GM23248 (cell line): ENCODE measurements around the gene EGFLAM.

Experiments used
- EZH2 ChIP-seq: fragments of 200-600 bp; sonication (generic); IDR thresholded peaks from 2 replicates; pipeline ENCODE4 v1.6.1; 2018; ENCODE audit warnings: antibody characterized with exemption, mild to moderate bottlenecking; ENCODE audit not compliant: insufficient read depth, poor library complexity, severe bottlenecking
- EZH2phosphoT487 ChIP-seq: fragments of 200-600 bp; sonication (generic); IDR thresholded peaks from 2 replicates; pipeline ENCODE4 v1.6.1; 2018; ENCODE audit warnings: antibody characterized with exemption, moderate library complexity, mild to moderate bottlenecking, low read depth; ENCODE audit not compliant: insufficient read depth

DNA sequence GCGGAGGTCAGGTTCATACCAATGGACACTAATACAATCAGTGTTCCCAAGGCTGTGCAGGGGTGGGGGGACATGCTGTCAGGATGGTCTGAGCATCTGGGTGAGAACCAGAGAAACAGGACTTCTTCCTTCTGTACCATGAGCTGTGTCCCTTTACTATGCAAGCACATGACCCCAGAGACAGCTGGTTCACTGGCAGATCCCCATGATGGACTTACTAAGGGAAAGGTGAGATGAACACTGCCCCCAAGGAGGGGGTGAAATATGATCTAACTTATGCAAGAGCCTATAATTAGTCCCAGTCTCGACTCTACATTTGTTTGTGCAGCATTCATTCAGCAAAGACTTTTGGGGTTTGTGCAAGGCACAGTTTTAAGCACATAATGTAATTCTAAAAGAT, 206.7 kb downstream of the EGFLAM start:
- no peak for TF ChIP-seq EZH2
- no peak for TF ChIP-seq EZH2phosphoT487
